Spleen (tissue), 7 donors: ENCODE measurements around the gene C1orf232.

Source experiments
- CTCF ChIP-seq, 11 experiments: fragments of 200-600 bp in 7 of 11; fragments of 450-650 bp in 4 of 11; sonication (generic) in 4 of 11; IDR thresholded peaks in 8 of 11; conservative IDR thresholded peaks in 3 of 11; 1 replicate in 7 of 11; 2 replicates in 4 of 11; pipeline versions ENCODE4 v1.4.0 to v1.8.0; 2016 to 2021; ENCODE audit warnings: antibody characterized with exemption in 11 of 11, inconsistent platforms in 4 of 11, mild to moderate bottlenecking in 1 of 11
- POLR2A ChIP-seq, 3 donors: fragments of 450-650 bp; IDR thresholded peaks; one replicate each; pipeline ENCODE4 v1.5.1; 2017; ENCODE audit warnings: antibody characterized with exemption in 3 of 3, mild to moderate bottlenecking in 1 of 3
- POLR2AphosphoS5 ChIP-seq, 3 donors: sonication (generic); formaldehyde crosslinking; IDR thresholded peaks; one replicate each; pipeline ENCODE4 v1.5.1; 2017; ENCODE audit warnings: antibody characterized with exemption in 3 of 3
- donor health status: DM: no; HTN: no; CAD: no; lungs with moderate emphysema.
- donor health status: DM: no; HTN: no; CAD: no.
- donor health status: DM: no; HTN: no; CAD: no.

- TF ChIP-seq CTCF (IDR thresholded peaks at IDR 0.05 in 8 of 11, conservative IDR thresholded peaks at IDR 0.05 in 3 of 11), result no peak
- TF ChIP-seq POLR2A (IDR thresholded peaks at IDR 0.05), result no peak
- no peak for TF ChIP-seq POLR2AphosphoS5 (IDR thresholded peaks at IDR 0.05)
These were observed 16.1 kb upstream of the C1orf232 start for GRCh38 chr1:26184883-26185282.
